Prostate gland (tissue), 2 donors: ENCODE results near the gene KLHL25. TPM values are rescaled to one million over a fixed set of nuclear protein-coding genes. Genes with fewer than 3 reads are reported as not detected.
A peak's percentile ranks its signal among the peaks of the same experiment; 100 is the strongest.

Experiments used
- DNase-seq: peaks from one replicate; pipeline ENCODE4 v3.0.0-alpha.2; 2019; ENCODE audit warnings: low spot score
- H3K27ac ChIP-seq, 2 donors: fragments of 200-600 bp; sonication (generic); 2 replicates each; pipeline ENCODE4 v1.5.1; 2017 to 2019
- H3K27me3 ChIP-seq: fragments of 200-600 bp; sonication (generic); replicated peaks from 2 replicates; pipeline ENCODE4 v1.5.1; 2019; ENCODE audit not compliant: insufficient read depth
- H3K36me3 ChIP-seq, 2 donors: fragments of 200-600 bp; sonication (generic); 1 replicate in 1 of 2; 2 replicates in 1 of 2; pipeline versions ENCODE4 v1.5.1 to v1.8.1; 2017 to 2019
- H3K4me1 ChIP-seq: fragments of 200-600 bp; sonication (generic); replicated peaks from 2 replicates; pipeline ENCODE4 v1.5.1; 2019
- H3K4me3 ChIP-seq, 2 donors: fragments of 200-600 bp; sonication (generic); 2 replicates each; pipeline ENCODE4 v1.5.1; 2017 to 2019
- H3K9me3 ChIP-seq: fragments of 200-600 bp; sonication (generic); 2 replicates; pipeline ENCODE4 v1.5.1; 2017
- POLR2A ChIP-seq: fragments of 450-650 bp; IDR thresholded peaks from one replicate; pipeline ENCODE4 v1.6.1; 2016; ENCODE audit warnings: antibody characterized with exemption, mild to moderate bottlenecking
- POLR2AphosphoS5 ChIP-seq: sonication (generic); formaldehyde crosslinking; IDR thresholded peaks from one replicate; pipeline ENCODE4 v1.6.1; 2017; ENCODE audit warnings: antibody characterized with exemption
- WGBS: methylation state at CpG from one replicate; pipeline ENCODE4 v1.1.5; 2018; 5-methylcytosine and 5-hydroxymethylcytosine counted together
- intact Hi-C: fragments of 100-400 bp; cut with DNase I; formaldehyde crosslinking; loops from one replicate; pipeline ENCODE4 v1.14.2; 2022
- total RNA-seq, 2 donors: library from RNA; depleted of rRNA; stranded (reverse); fragments of >200 nt; gene quantifications; one replicate each; pipeline ENCODE4 v1.1.0, GENCODE V29; 2016
- TF ChIP-seq, protein P1 (sequence below), 4 experiments: fragments of 200-600 bp in 2 of 4; fragments of 450-650 bp in 2 of 4; sonication (generic) in 2 of 4; IDR thresholded peaks; 1 replicate in 3 of 4; 2 replicates in 1 of 4; pipeline ENCODE4 v1.5.1; 2016 to 2019; ENCODE audit warnings: antibody characterized with exemption in 4 of 4, mild to moderate bottlenecking in 2 of 4, moderate library complexity in 2 of 4

The KLHL25 gene, protein sequence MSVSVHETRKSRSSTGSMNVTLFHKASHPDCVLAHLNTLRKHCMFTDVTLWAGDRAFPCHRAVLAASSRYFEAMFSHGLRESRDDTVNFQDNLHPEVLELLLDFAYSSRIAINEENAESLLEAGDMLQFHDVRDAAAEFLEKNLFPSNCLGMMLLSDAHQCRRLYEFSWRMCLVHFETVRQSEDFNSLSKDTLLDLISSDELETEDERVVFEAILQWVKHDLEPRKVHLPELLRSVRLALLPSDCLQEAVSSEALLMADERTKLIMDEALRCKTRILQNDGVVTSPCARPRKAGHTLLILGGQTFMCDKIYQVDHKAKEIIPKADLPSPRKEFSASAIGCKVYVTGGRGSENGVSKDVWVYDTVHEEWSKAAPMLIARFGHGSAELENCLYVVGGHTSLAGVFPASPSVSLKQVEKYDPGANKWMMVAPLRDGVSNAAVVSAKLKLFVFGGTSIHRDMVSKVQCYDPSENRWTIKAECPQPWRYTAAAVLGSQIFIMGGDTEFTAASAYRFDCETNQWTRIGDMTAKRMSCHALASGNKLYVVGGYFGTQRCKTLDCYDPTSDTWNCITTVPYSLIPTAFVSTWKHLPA
- total RNA-seq, result 10 to 100 TPM in 1 of 2 donors, 1 to 10 TPM in 1; 5.1 to 30.8 TPM

DNA sequence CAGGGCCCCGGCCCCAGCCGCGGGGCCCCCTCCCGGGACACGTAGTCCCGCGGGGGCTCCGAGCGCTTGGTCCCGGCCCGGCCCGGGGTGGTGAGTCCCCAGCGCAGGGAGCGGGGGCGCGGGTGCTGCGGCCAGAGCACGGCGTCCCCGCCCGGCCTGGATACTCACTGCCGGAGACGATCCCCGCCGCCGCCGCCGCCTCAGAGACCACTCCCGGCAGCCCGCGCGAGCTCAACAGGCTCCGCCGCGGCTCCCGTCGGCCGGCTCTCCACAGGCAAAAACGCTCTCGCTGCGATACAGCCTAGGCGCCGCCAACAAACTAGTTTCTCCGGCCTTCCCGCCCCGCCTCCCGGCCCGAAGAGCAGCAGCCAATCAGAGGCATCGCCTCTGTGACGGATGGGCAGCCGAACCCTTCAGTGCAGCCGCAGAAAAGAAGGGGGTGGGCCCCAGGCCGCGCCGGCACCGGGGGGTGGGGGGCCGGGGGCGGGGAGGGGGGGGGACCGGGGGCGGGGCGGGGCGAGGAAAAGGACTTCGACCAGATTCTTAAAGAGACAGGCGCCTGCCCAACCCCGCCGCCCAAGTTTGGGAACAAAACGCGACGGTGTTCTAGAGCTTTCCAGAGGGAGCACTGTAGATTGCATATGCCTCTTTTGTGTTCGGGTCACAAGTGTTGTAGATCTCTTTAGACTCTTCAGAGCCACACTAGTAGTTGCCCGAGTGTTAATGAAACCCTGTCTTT is at the start of gene KLHL25:
KLHL25 (minus strand) TSS at position 328 of the 739 bp plus-strand sequence. CDS start 25,115 bp downstream, outside the sequence.
- peak; percentile 95 for DNase-seq
- Histone ChIP-seq H3K4me3 (peak within 1 kb of the TSS; percentile 85 to 92), H3K36me3 (no peaks in the 10 kb centered on the region), H3K27me3 (no peaks in the 10 kb centered on the region), H3K4me1 (no peaks in the 10 kb centered on the region), H3K27ac (peak within 1 kb of the TSS; percentile 80 to 85), H3K9me3 (no peaks in the 10 kb centered on the region)
- peak; percentile 98 for TF ChIP-seq POLR2A
- TF ChIP-seq, protein P1, sequence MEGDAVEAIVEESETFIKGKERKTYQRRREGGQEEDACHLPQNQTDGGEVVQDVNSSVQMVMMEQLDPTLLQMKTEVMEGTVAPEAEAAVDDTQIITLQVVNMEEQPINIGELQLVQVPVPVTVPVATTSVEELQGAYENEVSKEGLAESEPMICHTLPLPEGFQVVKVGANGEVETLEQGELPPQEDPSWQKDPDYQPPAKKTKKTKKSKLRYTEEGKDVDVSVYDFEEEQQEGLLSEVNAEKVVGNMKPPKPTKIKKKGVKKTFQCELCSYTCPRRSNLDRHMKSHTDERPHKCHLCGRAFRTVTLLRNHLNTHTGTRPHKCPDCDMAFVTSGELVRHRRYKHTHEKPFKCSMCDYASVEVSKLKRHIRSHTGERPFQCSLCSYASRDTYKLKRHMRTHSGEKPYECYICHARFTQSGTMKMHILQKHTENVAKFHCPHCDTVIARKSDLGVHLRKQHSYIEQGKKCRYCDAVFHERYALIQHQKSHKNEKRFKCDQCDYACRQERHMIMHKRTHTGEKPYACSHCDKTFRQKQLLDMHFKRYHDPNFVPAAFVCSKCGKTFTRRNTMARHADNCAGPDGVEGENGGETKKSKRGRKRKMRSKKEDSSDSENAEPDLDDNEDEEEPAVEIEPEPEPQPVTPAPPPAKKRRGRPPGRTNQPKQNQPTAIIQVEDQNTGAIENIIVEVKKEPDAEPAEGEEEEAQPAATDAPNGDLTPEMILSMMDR (IDR thresholded peaks at IDR 0.05), result peak in 1 of 4 experiments; percentile 8
- TF ChIP-seq POLR2AphosphoS5, result peak; percentile 93
- WGBS, result under 1% methylated on average over 49 of the region's 71 CpGs
- intact Hi-C loops, result loop anchor here (5.0 kb wide), 1 partner anchor 52 kb away; no protein-coding TSS in a partner anchor

DNA sequence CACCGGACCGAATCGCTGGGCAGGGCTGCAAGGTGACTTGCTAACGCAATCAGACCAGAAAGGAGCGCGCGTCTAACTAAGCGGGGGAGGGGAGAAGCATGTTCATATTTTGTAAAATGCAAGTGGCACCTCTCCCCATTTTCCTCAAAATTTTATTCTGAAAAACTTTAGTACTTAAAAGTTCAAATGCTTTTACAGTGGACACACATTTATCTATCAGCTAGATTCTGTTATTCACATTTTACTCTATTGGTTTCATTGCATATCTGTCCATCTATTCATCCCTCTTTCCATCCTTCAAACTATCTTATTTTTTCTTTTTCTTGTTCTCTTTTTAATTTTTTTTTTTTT is 46.1 kb upstream of the KLHL25 start:
- TF ChIP-seq POLR2AphosphoS5 (no peak), POLR2A (no peak)
- TF ChIP-seq, protein P1 (IDR thresholded peaks at IDR 0.05), result no peak
- Histone ChIP-seq H3K4me1 (no peaks in the 10 kb centered on the region), H3K9me3 (no peaks in the 10 kb centered on the region), H3K4me3 (no peak overlapping the region), H3K27ac (no peak overlapping the region), H3K27me3 (no peaks in the 10 kb centered on the region), H3K36me3 (no peaks in the 10 kb centered on the region)
- DNase-seq, result no peak
- WGBS, result 0% methylated on average over 8 of the region's 8 CpGs
- intact Hi-C loops, result no loop called here

- intact Hi-C loops, result no loop called here
- Histone ChIP-seq H3K4me3 (peak overlapping the region in 1 of 2 donors; percentile 18), H3K4me1 (no peaks in the 10 kb centered on the region), H3K27ac (no peak overlapping the region), H3K27me3 (no peaks in the 10 kb centered on the region), H3K9me3 (no peaks in the 10 kb centered on the region), H3K36me3 (no peaks in the 10 kb centered on the region)
- TF ChIP-seq, protein P1 (IDR thresholded peaks at IDR 0.05), result peak; percentile 72 to 95 (median 86)
- TF ChIP-seq POLR2AphosphoS5, result peak; percentile 68
- no peak for TF ChIP-seq POLR2A
- peak; percentile 75 for DNase-seq
- 9% methylated on average over 26 of the region's 32 CpGs for WGBS
Observed at GRCh38 chr15:85840079-85840801, 45.5 kb upstream of the KLHL25 start.

DNA sequence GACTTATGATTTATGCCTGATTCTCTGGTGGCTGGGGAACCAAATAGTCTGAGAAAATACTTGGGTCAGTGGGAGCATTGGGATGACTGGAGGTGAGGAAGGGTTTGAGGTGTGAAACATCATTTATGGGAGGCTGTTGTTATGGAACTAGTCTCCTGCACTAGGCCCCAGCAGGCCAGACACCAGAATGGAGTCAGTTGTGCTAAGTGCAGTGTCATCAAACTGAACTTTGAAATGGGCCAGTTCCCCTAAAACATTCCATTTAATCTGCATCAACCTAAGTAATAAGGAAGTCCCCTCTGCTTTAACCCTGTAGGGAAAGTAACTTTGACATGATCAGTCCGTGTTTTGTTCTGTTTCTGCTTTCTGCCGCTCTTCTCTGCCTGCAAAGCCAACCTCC is 44.9 kb upstream of the KLHL25 start:
- no peaks in the 10 kb centered on the region for H3K27me3 ChIP-seq
- H3K4me1 ChIP-seq, result no peaks in the 10 kb centered on the region
- no peak overlapping the region for H3K4me3 ChIP-seq
- DNase-seq, result no peak
- intact Hi-C loops, result loop anchor here (10.0 kb wide), 3 partner anchors 245 to 545 kb away; no protein-coding TSS in a partner anchor
- WGBS, result 91% methylated on average over 2 of the region's 2 CpGs
- TF ChIP-seq, protein P1 (IDR thresholded peaks at IDR 0.05), result no peak
- no peak for TF ChIP-seq POLR2AphosphoS5
- H3K27ac ChIP-seq, result no peak overlapping the region
- H3K9me3 ChIP-seq, result no peaks in the 10 kb centered on the region
- no peaks in the 10 kb centered on the region for H3K36me3 ChIP-seq
